ENCODE results near the gene C20orf96.
"Not testable (repeated sequence)": the region's sequence is repeated elsewhere in the genome, so short reads cannot be mapped to it uniquely, and the experiment has no call there.

The C20orf96 gene

GRCh38 chr20:278607-279571 is 11.7 kb downstream of the C20orf96 start:
- no peak for DNase-seq

- DNase-seq = no peak
Observed at GRCh38 chr20:278181-278580, 12.4 kb downstream of the C20orf96 start.

- no peak for DNase-seq
Observed at GRCh38 chr20:277496-277781, 13.1 kb downstream of the C20orf96 start.

GRCh38 chr20:276620-277495 is 13.7 kb downstream of the C20orf96 start:
- DNase-seq = no peak

GRCh38 chr20:275791-276190 is 14.8 kb downstream of the C20orf96 start:
- DNase-seq = no peak

- no peak for DNase-seq
Observed at GRCh38 chr20:273884-274283, 16.7 kb downstream of the C20orf96 start.

- no peak for DNase-seq
Observed at GRCh38 chr20:272718-273117, 17.8 kb downstream of the C20orf96 start.

- DNase-seq = no peak
Observed at GRCh38 chr20:271528-271927, 19.0 kb downstream of the C20orf96 start.

GRCh38 chr20:271069-271468 is 19.5 kb downstream of the C20orf96 start:
- no peak for DNase-seq

GRCh38 chr20:270517-270916 is 20.0 kb downstream of the C20orf96 start:
- no peak for DNase-seq

GRCh38 chr20:266596-267562 is 23.7 kb downstream of the C20orf96 start:
- peak; percentile 84 to 92 for DNase-seq

GRCh38 chr20:263701-264100 is 26.8 kb downstream of the C20orf96 start:
- DNase-seq = no peak

- no peak for DNase-seq
Observed at GRCh38 chr20:259981-260380, 30.6 kb downstream of the C20orf96 start.

- peak in 1 of 2 experiments; percentile 22 for DNase-seq
Observed at GRCh38 chr20:258963-259362, 31.6 kb downstream of the C20orf96 start.

- DNase-seq = no peak
Observed at GRCh38 chr20:258269-258858, 32.2 kb downstream of the C20orf96 start.

GRCh38 chr20:257419-257818 is 33.1 kb downstream of the C20orf96 start, which contains the start of gene DEFB132:
DEFB132 (plus strand) TSS chr20:257724; CDS start chr20:257779, 55 bp downstream.
- DNase-seq = no peak

GRCh38 chr20:253447-253846 is 37.1 kb downstream of the C20orf96 start:
- not testable (repeated sequence) for DNase-seq

GRCh38 chr20:252801-253200 is 37.7 kb downstream of the C20orf96 start:
- DNase-seq = no peak

GRCh38 chr20:251354-251753 is 39.2 kb downstream of the C20orf96 start:
- DNase-seq = no peak

GRCh38 chr20:242905-243304 is 47.6 kb downstream of the C20orf96 start:
- no peak for DNase-seq

GRCh38 chr20:237929-238328 is 52.6 kb downstream of the C20orf96 start:
- no peak for DNase-seq

GRCh38 chr20:237489-237888 is 53.1 kb downstream of the C20orf96 start:
- DNase-seq = no peak
